ENCODE results near the gene SPEF1.
A peak's percentile ranks its signal among the peaks of the same experiment; 100 is the strongest.
"Not testable (repeated sequence)": the region's sequence is repeated elsewhere in the genome, so short reads cannot be mapped to it uniquely, and the experiment has no call there.

Gene SPEF1

DNA sequence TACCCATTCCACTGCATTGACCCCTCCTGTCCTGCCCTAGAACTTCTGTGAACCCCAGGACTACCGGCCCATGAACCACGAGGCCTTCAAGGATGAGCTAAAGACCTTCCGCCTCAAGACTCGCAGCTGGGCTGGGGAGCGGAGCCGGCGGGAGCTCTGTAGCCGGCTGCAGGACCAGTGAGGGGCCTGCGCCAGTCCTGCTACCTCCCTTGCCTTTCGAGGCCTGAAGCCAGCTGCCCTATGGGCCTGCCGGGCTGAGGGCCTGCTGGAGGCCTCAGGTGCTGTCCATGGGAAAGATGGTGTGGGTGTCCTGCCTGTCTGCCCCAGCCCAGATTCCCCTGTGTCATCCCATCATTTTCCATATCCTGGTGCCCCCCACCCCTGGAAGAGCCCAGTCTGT, 23.5 kb upstream of the SPEF1 start:
- no peak for DNase-seq

- no peak for DNase-seq
Observed at GRCh38 chr20:3804254-3804751, 23.1 kb upstream of the SPEF1 start.

DNA sequence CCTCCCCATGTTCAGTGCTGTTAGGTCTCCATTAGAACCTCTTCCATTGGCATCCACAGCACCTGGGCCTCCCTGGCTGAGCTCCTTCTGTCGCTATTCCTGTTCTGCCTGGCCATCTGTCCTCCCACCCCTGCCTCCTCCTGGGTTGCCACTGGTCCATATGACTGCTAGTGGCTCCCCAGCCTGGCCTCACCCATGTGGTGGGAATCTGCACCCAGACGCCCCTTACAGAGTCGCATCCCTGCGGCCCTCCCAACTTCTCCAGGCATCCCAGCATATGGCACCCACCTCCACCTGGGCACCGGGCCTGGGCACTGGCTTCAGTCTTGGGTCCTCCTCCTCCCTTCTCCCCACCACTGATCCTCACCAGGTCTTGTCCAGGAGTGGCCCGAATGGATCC, 22.6 kb upstream of the SPEF1 start:
- no peak for DNase-seq

- DNase-seq = no peak
Observed at GRCh38 chr20:3803289-3803688, 22.0 kb upstream of the SPEF1 start.

- no peak for DNase-seq
Observed at GRCh38 chr20:3802524-3803239, 21.4 kb upstream of the SPEF1 start.

DNA sequence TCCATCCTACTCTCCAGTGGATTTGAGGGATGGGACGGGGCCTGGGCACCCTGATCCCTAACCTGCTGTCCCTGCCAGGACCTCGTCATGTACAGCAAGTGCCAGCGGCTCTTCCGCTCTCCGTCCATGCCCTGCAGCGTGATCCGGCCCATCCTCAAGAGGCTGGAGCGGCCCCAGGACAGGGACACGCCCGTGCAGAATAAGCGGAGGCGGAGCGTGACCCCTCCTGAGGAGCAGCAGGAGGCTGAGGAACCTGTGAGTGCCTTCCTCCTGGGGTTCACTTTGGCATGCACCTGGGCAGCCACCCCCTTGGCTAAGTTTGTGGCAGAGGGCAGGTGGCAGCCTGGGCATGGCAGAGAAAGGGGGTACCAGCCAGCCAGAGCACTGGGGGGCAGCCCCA, 20.6 kb upstream of the SPEF1 start:
- no peak for DNase-seq

- no peak for DNase-seq
Observed at GRCh38 chr20:3801299-3801698, 20.1 kb upstream of the SPEF1 start.

DNA sequence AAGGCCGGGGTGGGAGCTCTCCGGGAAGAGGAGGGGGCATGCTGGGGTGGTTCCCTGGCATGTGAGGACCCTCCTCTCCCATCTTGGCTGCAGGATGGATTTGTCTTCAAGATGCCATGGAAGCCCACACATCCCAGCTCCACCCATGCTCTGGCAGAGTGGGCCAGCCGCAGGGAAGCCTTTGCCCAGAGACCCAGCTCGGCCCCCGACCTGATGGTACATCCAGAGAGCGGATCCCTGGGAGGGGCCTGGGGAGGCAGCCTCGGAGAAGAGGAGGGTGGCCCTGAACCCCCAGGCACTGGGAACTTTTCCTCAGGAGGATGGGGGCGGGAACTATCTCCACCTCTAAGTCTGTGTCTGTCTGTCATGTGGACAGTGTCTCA, 19.6 kb upstream of the SPEF1 start:
- no peak for DNase-seq

- no peak for DNase-seq
Observed at GRCh38 chr20:3800256-3800877, 19.1 kb upstream of the SPEF1 start.

DNA sequence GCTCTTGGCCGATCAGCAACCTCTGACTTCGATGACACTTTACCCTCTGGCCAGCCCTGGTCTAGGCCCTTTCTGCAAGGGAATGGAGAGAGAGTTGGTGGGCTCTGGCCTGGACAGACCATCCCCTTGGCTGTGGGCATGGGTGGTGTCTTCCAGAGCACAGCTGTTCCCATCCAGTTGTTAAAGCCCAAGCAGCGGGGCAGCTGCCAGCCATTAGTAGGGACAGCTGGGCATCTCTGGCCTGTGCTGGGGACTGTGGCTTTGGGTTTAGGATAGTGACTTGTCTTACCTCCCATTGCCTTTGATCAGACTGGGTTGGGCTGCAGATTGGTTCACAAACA, 17.6 kb upstream of the SPEF1 start:
- DNase-seq = no peak

DNA sequence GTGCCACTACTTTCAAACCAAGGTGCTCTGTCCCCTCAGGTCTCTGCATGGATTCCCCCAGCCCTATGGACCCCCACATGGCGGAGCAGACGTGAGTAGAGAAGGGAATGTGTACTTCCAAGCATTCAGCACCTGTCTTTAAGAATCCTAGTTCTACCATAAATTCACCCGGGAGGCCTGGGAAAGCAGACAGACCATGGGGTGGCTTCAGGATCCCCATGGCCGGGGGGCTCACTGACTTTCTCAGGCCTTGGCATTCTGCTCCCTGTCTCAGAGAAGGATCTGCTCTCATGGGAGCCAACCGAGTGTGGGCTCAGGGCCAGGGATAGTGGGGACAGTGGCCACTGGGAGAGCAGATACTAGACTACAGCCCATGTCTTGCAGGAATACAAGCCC, 17.1 kb upstream of the SPEF1 start:
- no peak for DNase-seq

GRCh38 chr20:3797592-3798372, 16.5 kb upstream of the SPEF1 start:
- DNase-seq = peak; percentile 71

DNA sequence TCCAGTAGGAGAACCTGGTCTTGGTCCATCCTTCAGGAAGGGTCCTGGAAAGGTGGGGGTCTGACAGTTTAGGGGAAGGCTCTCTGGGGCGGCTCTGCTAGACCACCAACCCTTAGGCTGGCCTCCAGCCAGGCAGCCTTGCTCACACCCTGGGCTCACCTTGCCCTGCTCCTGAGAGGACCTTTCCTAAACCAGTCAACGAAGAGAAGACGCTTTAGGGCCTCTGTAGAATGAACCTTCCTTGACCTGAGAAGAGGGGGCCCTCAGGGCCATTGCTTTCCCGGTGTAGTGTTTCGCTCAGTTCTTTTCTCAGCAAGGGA, 15.9 kb upstream of the SPEF1 start:
- DNase-seq = no peak

- DNase-seq = no peak
Observed at GRCh38 chr20:3796477-3797225, 15.4 kb upstream of the SPEF1 start.

DNA sequence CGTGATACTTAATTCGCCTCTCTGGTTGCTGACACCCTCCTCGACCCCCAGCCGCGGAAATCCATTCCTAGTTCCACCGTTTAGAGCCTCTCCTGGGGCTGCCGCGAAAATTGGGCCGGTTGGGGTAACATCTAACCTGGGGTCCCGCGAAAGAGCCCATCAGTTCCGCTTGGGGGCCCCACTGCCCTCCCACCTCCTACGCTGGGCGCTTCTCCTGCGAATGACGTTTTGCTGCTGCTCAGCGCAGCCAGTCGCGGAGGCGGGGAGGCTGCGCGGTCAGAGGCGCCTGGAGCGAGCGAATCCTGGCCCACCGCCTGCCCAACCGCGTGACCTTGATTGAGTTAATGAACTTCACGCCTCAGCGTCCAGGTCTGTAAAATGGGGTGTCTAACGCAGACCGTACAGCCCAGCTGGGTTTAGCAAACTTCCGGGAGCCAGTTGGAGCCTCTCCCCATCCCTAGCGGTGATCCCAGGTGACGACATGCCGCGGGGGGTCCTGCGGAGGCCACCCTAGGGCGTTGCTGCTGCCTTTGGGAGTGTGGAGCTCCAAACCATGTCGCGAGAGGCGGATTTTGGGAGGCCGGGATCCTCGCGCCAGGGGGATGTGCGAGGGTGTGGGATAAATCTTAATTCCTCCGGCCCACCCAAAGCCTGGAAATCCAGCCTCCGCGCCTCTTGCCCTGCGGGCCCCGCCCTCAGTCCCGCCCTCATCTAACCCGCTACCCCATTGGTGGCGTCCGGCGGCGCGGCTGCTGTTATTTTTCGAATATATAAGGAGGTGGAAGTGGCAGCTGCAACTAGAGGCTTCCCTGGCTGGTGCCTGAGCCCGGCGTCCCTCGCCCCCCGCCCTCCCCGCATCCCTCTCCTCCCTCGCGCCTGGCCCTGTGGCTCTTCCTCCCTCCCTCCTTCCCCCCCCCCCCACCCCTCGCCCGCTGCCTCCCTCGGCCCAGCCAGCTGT, 14.5 kb upstream of the SPEF1 start, which contains the start of gene CDC25B:
Gene CDC25B (plus strand): TSS at position 800 of the 958 bp plus-strand sequence. CDS start 222 bp downstream, outside the sequence.
- DNase-seq = peak; percentile 96

GRCh38 chr20:3794701-3795420, 13.6 kb upstream of the SPEF1 start:
- no peak for DNase-seq

GRCh38 chr20:3794168-3794567, 12.9 kb upstream of the SPEF1 start:
- DNase-seq = not testable (repeated sequence)

DNA sequence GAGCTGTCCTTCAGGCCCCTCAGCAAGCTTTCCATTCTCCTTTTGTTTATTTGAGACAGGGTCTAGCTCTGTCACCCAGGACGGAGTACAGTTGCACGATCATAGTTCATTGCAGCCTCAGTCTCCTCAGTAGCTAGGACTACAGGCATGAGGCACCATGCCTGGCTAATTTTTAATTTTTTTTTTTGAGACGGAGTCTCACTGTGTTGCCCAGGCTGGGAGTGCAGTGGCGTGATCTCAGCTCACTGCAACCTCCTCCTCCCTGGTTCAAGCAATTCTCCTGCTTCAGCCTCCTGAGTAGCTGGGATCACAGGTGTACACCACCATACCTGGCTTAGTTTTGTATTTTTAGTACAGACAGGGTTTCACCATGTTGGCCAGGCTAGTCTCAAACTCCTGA, 8.0 kb upstream of the SPEF1 start:
- DNase-seq = not testable (repeated sequence)

DNA sequence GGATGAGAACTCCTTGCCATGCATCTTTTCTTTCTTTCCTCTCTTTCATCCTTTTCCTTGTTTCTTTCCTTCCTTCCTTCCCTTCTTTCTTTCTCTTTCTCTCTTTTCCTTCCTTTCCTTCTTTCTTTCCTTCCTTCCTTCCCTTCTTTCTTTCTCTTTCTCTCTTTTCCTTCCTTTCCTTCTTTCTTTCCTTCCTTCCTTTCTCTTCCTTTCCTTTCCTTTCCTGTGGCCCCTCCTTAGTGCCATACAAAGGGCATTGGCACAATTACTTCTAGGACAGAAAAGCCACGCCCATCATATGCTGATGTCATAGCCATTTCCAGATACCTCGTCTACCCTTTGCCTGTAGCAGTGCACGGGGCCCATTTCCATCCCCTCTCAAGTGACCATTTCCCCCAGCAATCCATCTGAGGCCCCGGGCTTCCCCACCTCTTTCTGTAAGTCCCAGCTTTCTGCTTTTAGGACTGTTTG, 7.5 kb upstream of the SPEF1 start:
- DNase-seq = no peak

DNA sequence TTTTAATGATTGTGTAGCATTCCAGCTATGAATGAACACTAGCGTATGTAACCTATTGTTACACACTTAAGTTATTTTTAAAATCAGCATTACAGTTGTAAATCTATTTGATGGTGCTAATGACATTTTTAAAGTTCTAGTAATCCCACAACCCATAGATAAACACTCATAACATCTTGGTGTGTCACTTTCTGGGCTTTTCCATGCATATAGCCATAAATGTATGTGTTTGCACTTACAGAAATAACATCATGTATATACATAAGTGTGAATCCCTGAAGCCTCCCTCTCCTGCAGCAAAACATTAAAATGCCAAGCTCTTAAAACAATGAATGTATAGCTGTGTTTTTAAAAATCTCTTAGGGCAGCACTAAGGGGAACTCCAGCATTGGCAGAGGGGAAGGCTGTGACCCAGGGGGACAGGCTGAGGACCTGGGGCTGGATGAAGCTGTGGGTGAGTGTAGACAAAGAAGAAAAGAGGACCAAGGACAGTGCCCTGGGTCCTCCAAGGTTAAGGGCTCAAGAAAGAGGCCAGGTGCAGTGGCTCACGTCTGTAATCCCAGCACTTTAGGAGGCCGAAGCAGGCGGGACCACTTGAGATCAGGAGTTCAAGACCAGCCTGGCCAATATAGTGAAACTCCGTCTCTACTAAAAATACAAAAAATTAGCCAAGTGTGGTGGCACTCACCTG, 6.2 kb upstream of the SPEF1 start:
- DNase-seq = no peak
